ENCODE measurements around the gene ZNF592.

The ZNF592 gene

DNA sequence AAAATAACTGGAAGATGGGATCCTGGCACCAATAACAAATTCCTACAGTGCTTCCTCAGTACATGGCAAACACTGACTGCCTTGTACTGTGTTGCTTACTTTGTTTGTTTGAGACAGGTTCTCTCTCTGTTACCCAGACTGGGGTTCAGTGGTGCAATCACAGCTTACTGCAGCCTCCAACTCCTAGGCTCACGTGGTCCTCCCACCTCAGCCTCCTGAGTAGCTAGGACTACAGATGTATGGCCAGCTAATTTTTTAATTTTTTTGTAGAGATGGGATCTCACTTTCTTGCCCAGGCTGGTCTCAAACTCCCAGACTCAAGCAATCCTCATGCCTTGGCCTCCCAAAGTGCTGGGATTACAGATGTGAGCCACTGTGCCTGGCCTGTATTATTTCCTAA, 65.0 kb downstream of the ZNF592 start:
- Histone ChIP-seq H3K27ac (ENCODE audit: low read depth, low read length, poor library complexity, severe bottlenecking) (no peak overlapping the region), H3K9ac (ENCODE audit: low read length) (no peak overlapping the region), H3K4me1 (ENCODE audit: insufficient read depth, low read length, severe bottlenecking) (no peaks in the 10 kb centered on the region), H3K9me3 (ENCODE audit: low read length) (no peaks in the 10 kb centered on the region), H3K9me2 (ENCODE audit: low read depth, low read length) (no peaks in the 10 kb centered on the region), H4K20me1 (ENCODE audit: insufficient read depth, low read length) (no peaks in the 10 kb centered on the region), H3F3A (ENCODE audit: insufficient read depth, low read length) (no peaks in the 10 kb centered on the region), H2AFZ (ENCODE audit: low read length) (no peak overlapping the region), H3K36me3 (ENCODE audit: insufficient read depth, low read length) (no peaks in the 10 kb centered on the region), H3K27me3 (ENCODE audit: insufficient read depth, low read length) (no peaks in the 10 kb centered on the region), H3K79me2 (ENCODE audit: insufficient read depth, low read length) (no peaks in the 10 kb centered on the region), H3K4me2 (ENCODE audit: low read length) (no peak overlapping the region), H3K4me3 (ENCODE audit: low read depth, low read length, poor library complexity, severe bottlenecking) (no peak overlapping the region)
- TF ChIP-seq, protein P1, sequence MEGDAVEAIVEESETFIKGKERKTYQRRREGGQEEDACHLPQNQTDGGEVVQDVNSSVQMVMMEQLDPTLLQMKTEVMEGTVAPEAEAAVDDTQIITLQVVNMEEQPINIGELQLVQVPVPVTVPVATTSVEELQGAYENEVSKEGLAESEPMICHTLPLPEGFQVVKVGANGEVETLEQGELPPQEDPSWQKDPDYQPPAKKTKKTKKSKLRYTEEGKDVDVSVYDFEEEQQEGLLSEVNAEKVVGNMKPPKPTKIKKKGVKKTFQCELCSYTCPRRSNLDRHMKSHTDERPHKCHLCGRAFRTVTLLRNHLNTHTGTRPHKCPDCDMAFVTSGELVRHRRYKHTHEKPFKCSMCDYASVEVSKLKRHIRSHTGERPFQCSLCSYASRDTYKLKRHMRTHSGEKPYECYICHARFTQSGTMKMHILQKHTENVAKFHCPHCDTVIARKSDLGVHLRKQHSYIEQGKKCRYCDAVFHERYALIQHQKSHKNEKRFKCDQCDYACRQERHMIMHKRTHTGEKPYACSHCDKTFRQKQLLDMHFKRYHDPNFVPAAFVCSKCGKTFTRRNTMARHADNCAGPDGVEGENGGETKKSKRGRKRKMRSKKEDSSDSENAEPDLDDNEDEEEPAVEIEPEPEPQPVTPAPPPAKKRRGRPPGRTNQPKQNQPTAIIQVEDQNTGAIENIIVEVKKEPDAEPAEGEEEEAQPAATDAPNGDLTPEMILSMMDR (IDR thresholded peaks at IDR 0.05; ENCODE audit: low read length): no peak
- TF ChIP-seq EZH2 (IDR thresholded peaks at IDR 0.05; ENCODE audit: borderline replicate concordance, low read length): no peak

DNA sequence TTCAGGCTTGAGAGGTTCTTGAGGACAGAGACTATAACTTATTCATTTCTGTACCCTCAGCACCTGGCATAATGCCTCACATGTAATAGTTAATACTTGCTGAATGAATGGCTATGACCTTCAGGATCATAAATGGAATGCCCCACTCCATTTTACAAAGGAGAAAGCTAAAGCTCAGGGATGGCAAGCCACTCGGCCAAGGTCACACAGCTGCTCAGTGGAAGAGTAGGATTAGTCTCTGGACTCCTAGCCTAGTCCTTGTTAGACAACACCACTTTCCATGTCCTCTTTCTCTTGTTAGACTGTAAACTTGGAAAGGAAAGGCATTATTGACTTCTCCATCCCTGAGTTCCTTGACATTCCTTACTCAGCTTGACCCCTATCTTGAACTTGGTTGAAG, 65.5 kb downstream of the ZNF592 start:
- no peak overlapping the region for H3K4me3 ChIP-seq (ENCODE audit: low read depth, low read length, poor library complexity, severe bottlenecking)
- no peak overlapping the region for H2AFZ ChIP-seq (ENCODE audit: low read length)
- H4K20me1 ChIP-seq (ENCODE audit: insufficient read depth, low read length): no peaks in the 10 kb centered on the region
- H3K27me3 ChIP-seq (ENCODE audit: insufficient read depth, low read length): no peaks in the 10 kb centered on the region
- no peak overlapping the region for H3K27ac ChIP-seq (ENCODE audit: low read depth, low read length, poor library complexity, severe bottlenecking)
- TF ChIP-seq EZH2 (IDR thresholded peaks at IDR 0.05; ENCODE audit: borderline replicate concordance, low read length): no peak
- TF ChIP-seq, protein P1 (IDR thresholded peaks at IDR 0.05; ENCODE audit: low read length): no peak
- H3K4me1 ChIP-seq (ENCODE audit: insufficient read depth, low read length, severe bottlenecking): no peaks in the 10 kb centered on the region
- H3K36me3 ChIP-seq (ENCODE audit: insufficient read depth, low read length): no peaks in the 10 kb centered on the region
- no peaks in the 10 kb centered on the region for H3F3A ChIP-seq (ENCODE audit: insufficient read depth, low read length)
- H3K9me2 ChIP-seq (ENCODE audit: low read depth, low read length): no peaks in the 10 kb centered on the region
- no peaks in the 10 kb centered on the region for H3K79me2 ChIP-seq (ENCODE audit: insufficient read depth, low read length)
- H3K9ac ChIP-seq (ENCODE audit: low read length): no peak overlapping the region
- no peaks in the 10 kb centered on the region for H3K9me3 ChIP-seq (ENCODE audit: low read length)
- no peak overlapping the region for H3K4me2 ChIP-seq (ENCODE audit: low read length)

DNA sequence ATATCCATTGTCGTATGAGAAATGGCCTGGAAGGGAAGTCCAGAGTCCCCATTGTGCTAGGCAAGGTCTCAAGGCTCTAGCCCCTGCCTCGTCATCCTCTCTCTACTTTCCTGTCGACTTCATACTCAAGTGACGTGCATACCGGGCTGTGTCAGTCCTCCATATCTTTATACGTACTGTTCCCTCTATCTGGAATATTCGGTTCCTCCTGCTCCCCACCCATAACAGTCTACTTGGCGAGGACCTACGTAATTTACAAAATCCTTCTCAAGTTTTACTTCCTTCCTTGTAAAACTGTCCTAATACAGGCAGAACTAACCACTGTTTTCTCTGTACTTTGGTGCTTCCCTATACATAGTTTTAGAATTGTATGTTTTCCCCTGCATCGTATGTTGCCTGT, 66.5 kb downstream of the ZNF592 start:
- Histone ChIP-seq H3K79me2 (ENCODE audit: insufficient read depth, low read length) (no peaks in the 10 kb centered on the region), H3K9me2 (ENCODE audit: low read depth, low read length) (no peaks in the 10 kb centered on the region), H3K4me1 (ENCODE audit: insufficient read depth, low read length, severe bottlenecking) (no peaks in the 10 kb centered on the region), H3K9ac (ENCODE audit: low read length) (no peak overlapping the region), H3K36me3 (ENCODE audit: insufficient read depth, low read length) (no peaks in the 10 kb centered on the region), H3K4me3 (ENCODE audit: low read depth, low read length, poor library complexity, severe bottlenecking) (no peak overlapping the region), H3K9me3 (ENCODE audit: low read length) (no peaks in the 10 kb centered on the region), H2AFZ (ENCODE audit: low read length) (no peak overlapping the region), H3K27me3 (ENCODE audit: insufficient read depth, low read length) (no peaks in the 10 kb centered on the region), H3K4me2 (ENCODE audit: low read length) (no peak overlapping the region), H3K27ac (ENCODE audit: low read depth, low read length, poor library complexity, severe bottlenecking) (no peak overlapping the region), H4K20me1 (ENCODE audit: insufficient read depth, low read length) (no peaks in the 10 kb centered on the region), H3F3A (ENCODE audit: insufficient read depth, low read length) (no peaks in the 10 kb centered on the region)
- TF ChIP-seq, protein P1 (IDR thresholded peaks at IDR 0.05; ENCODE audit: low read length): no peak
- TF ChIP-seq EZH2 (IDR thresholded peaks at IDR 0.05; ENCODE audit: borderline replicate concordance, low read length): no peak

Measured in OCI-LY1 (cell line).